Astrocyte (in vitro differentiated cells and primary cell): ENCODE measurements around the gene PPP1R9A. TPM values are rescaled to one million over a fixed set of nuclear protein-coding genes. Genes with fewer than 3 reads are reported as not detected.
A peak's percentile ranks its signal among the peaks of the same experiment; 100 is the strongest.

Source experiments
- DNase-seq: peaks from one replicate; pipeline ENCODE4 v3.0.0-alpha.2; 2010; ENCODE audit warnings: low read depth
- FAIRE-seq: peaks from 2 replicates; lab custom pipeline; 2011; peaks lifted over from hg19 to GRCh38; lab: Jason Lieb, UNC
- H2AFZ ChIP-seq: 2 replicates; pipeline ENCODE4 v1.6.0; 2012; ENCODE audit warnings: low read depth, low read length, inconsistent platforms
- H3K27ac ChIP-seq: 2 replicates; pipeline ENCODE4 v1.5.1; 2011; ENCODE audit warnings: low read depth, low read length, inconsistent platforms
- H3K27me3 ChIP-seq: 2 replicates; pipeline ENCODE4 v1.6.0; 2011; ENCODE audit warnings: low read length, inconsistent platforms; ENCODE audit not compliant: insufficient read depth
- H3K36me3 ChIP-seq: 2 replicates; pipeline ENCODE4 v1.5.1; 2011; ENCODE audit warnings: low read length, inconsistent platforms; ENCODE audit not compliant: insufficient read depth
- H3K4me1 ChIP-seq: 2 replicates; pipeline ENCODE4 v1.5.1; 2011; ENCODE audit warnings: low read length, inconsistent platforms; ENCODE audit not compliant: insufficient read depth
- H3K4me2 ChIP-seq: 2 replicates; pipeline ENCODE4 v1.6.0; 2012; ENCODE audit warnings: low read length, inconsistent platforms
- H3K4me3 ChIP-seq: 2 replicates; pipeline ENCODE4 v1.5.1; 2011; ENCODE audit warnings: low read depth, mild to moderate bottlenecking, low read length, inconsistent platforms; ENCODE audit not compliant: insufficient read depth
- H3K79me2 ChIP-seq: 2 replicates; pipeline ENCODE4 v1.6.0; 2012; ENCODE audit warnings: mild to moderate bottlenecking, low read length, inconsistent platforms; ENCODE audit not compliant: insufficient read depth
- H3K9ac ChIP-seq: 2 replicates; pipeline ENCODE4 v1.6.0; 2012; ENCODE audit warnings: mild to moderate bottlenecking, low read length, inconsistent platforms
- H3K9me3 ChIP-seq: 2 replicates; pipeline ENCODE4 v1.5.1; 2012; ENCODE audit warnings: low read depth, mild to moderate bottlenecking, low read length, inconsistent platforms; ENCODE audit not compliant: insufficient read depth
- H4K20me1 ChIP-seq: 2 replicates; pipeline ENCODE4 v1.6.0; 2012; ENCODE audit warnings: low read length, inconsistent platforms; ENCODE audit not compliant: insufficient read depth
- H3K27ac Mint-ChIP-seq: one replicate; pipeline ENCODE4 v1.8.0; 2021; ENCODE audit warnings: mild to moderate bottlenecking, mixed read lengths; ENCODE audit not compliant: unreplicated experiment
- H3K27me3 Mint-ChIP-seq: one replicate; pipeline ENCODE4 v1.8.0; 2021; ENCODE audit warnings: low read depth, mixed read lengths; ENCODE audit not compliant: unreplicated experiment
- H3K36me3 Mint-ChIP-seq: one replicate; pipeline ENCODE4 v1.8.0; 2021; ENCODE audit warnings: low read depth, mixed read lengths; ENCODE audit not compliant: unreplicated experiment
- H3K4me1 Mint-ChIP-seq: one replicate; pipeline ENCODE4 v1.8.0; 2021; ENCODE audit warnings: low read depth, mixed read lengths; ENCODE audit not compliant: unreplicated experiment
- H3K4me3 Mint-ChIP-seq: one replicate; pipeline ENCODE4 v1.8.0; 2021; ENCODE audit warnings: mild to moderate bottlenecking, moderate library complexity, mixed read lengths; ENCODE audit not compliant: unreplicated experiment
- H3K9me3 Mint-ChIP-seq: one replicate; pipeline ENCODE4 v1.8.0; 2021; ENCODE audit warnings: mild to moderate bottlenecking, mixed read lengths; ENCODE audit not compliant: unreplicated experiment
- CTCF ChIP-seq: IDR thresholded peaks from 2 replicates; pipeline ENCODE4 v1.5.1; 2011; ENCODE audit warnings: low read depth, mild to moderate bottlenecking, inconsistent platforms, low read length, moderate library complexity; ENCODE audit not compliant: insufficient read depth
- EZH2 ChIP-seq: IDR thresholded peaks from 2 replicates; pipeline ENCODE4 v1.6.1; 2012; ENCODE audit warnings: mild to moderate bottlenecking, low read length, inconsistent platforms; ENCODE audit not compliant: insufficient read depth
- total RNA-seq: library from RNA; stranded (reverse); gene quantifications from 2 replicates; pipeline ENCODE4 v1.2.1, GENCODE V29; 2021

PPP1R9A gene
- total RNA-seq, 1 donor from 2014 or later = 7.5 TPM

- no peaks in the 10 kb centered on the region for H4K20me1 ChIP-seq
- no peak overlapping the region for H2AFZ ChIP-seq
- H3K36me3 ChIP-seq = no peaks in the 10 kb centered on the region
- no peaks in the 10 kb centered on the region for H3K79me2 ChIP-seq
- DNase-seq = no peak
- Mint-ChIP-seq H3K9me3 (no peaks in the 10 kb centered on the region), H3K36me3 (peaks cover 1% of the 10 kb centered on the region), H3K4me3 (no peak overlapping the region), H3K27ac (no peak overlapping the region), H3K27me3 (no peaks in the 10 kb centered on the region), H3K4me1 (peaks cover 8% of the 10 kb centered on the region)
- H3K4me2 ChIP-seq = no peak overlapping the region
- H3K27me3 ChIP-seq = no peaks in the 10 kb centered on the region
- FAIRE-seq = no peak
- TF ChIP-seq CTCF = no peak
- TF ChIP-seq EZH2 = no peak
- no peaks in the 10 kb centered on the region for H3K4me1 ChIP-seq
- H3K4me3 ChIP-seq = no peak overlapping the region
- no peak overlapping the region for H3K9ac ChIP-seq
- no peaks in the 10 kb centered on the region for H3K9me3 ChIP-seq
- no peak overlapping the region for H3K27ac ChIP-seq
Measured at GRCh38 chr7:95311389-95311788, 404.0 kb downstream of the PPP1R9A start.

DNA sequence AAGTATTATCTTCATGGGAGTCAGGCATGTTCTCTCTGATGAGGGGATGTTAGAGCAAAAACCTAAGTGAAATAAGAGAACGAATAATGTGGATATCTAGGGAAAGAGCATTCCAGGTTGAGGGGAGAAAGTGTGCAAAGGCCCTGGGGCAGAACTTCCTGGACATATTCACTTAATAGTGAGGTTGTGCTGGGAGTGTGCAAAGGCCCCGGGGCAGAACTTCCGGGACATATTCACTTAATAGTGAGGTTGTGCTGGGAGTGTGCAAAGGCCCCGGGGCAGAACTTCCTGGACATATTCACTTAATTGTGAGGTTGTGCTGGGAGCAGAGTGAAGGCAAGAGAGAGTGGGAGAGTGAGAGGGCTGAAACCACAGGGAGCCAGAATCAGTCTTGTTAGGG lies 405.2 kb downstream of the PPP1R9A start:
- Histone ChIP-seq H3K9me3 (no peaks in the 10 kb centered on the region), H3K4me2 (no peak overlapping the region), H3K79me2 (no peaks in the 10 kb centered on the region), H3K4me1 (no peaks in the 10 kb centered on the region), H2AFZ (no peak overlapping the region), H3K9ac (no peak overlapping the region), H3K36me3 (no peaks in the 10 kb centered on the region), H4K20me1 (no peaks in the 10 kb centered on the region), H3K4me3 (no peak overlapping the region), H3K27ac (no peak overlapping the region), H3K27me3 (no peaks in the 10 kb centered on the region)
- peaks cover 1% of the 10 kb centered on the region for H3K36me3 Mint-ChIP-seq
- TF ChIP-seq EZH2 (no peak), CTCF (no peak)
- no peak for FAIRE-seq
- no peak overlapping the region for H3K4me3 Mint-ChIP-seq
- no peaks in the 10 kb centered on the region for H3K9me3 Mint-ChIP-seq
- no peak for DNase-seq
- no peaks in the 10 kb centered on the region for H3K27me3 Mint-ChIP-seq
- H3K4me1 Mint-ChIP-seq = peaks cover 8% of the 10 kb centered on the region
- H3K27ac Mint-ChIP-seq = peak overlapping the region; percentile 2

- H3K36me3 ChIP-seq = no peaks in the 10 kb centered on the region
- no peaks in the 10 kb centered on the region for H3K4me1 ChIP-seq
- H3K27me3 Mint-ChIP-seq = peaks cover 1% of the 10 kb centered on the region
- FAIRE-seq (no peak), DNase-seq (no peak)
- peaks cover 16% of the 10 kb centered on the region for H3K4me1 Mint-ChIP-seq
- H3K4me3 ChIP-seq = no peak overlapping the region
- H3K27ac ChIP-seq = no peak overlapping the region
- H3K9ac ChIP-seq = no peak overlapping the region
- peaks cover 1% of the 10 kb centered on the region for H3K36me3 Mint-ChIP-seq
- no peaks in the 10 kb centered on the region for H3K79me2 ChIP-seq
- TF ChIP-seq CTCF (no peak), EZH2 (no peak)
- H2AFZ ChIP-seq = no peak overlapping the region
- H3K27me3 ChIP-seq = no peaks in the 10 kb centered on the region
- no peaks in the 10 kb centered on the region for H3K9me3 ChIP-seq
- H3K4me2 ChIP-seq = no peak overlapping the region
- no peak overlapping the region for H3K27ac Mint-ChIP-seq
- H4K20me1 ChIP-seq = no peaks in the 10 kb centered on the region
- H3K9me3 Mint-ChIP-seq = no peaks in the 10 kb centered on the region
- no peak overlapping the region for H3K4me3 Mint-ChIP-seq
Measured at GRCh38 chr7:95316588-95316987, 409.2 kb downstream of the PPP1R9A start.
